ENCODE data around the gene PLA2G5.
"Not testable (repeated sequence)": the region's sequence is repeated elsewhere in the genome, so short reads cannot be mapped to it uniquely, and the experiment has no call there.

PLA2G5 gene

GRCh38 chr1:20123722-20124455 lies 53.9 kb downstream of the PLA2G5 start:
- DNase-seq = no peak

DNA sequence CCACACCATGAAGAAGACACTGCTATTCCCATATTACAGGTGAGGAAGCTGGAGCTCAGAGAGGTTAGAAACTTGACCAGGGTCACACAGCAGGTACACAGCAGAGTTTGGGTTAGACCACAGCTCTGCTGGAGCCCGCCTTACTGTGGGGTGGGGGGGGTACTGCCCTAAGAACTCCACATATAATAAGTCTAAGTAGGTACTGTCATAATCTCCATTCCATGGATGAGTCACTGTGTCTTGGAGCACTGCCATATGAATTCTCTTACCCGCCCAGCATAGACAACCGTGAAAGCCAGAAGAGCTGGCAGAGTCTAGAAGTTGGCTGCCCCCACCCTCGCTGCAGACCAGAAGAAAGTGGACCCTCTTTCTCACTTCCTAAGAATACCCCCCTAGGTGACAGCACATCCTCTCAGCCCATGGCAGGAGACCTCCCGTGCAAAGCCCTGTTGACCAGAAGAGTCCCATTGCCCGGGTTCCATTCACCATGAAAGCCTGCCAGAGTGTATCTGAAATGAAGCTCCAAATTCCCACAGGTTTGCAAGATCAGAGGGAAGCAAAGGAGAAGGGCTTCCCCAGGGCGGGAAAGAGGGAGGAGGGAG lies 54.6 kb downstream of the PLA2G5 start:
- no peak for DNase-seq

DNA sequence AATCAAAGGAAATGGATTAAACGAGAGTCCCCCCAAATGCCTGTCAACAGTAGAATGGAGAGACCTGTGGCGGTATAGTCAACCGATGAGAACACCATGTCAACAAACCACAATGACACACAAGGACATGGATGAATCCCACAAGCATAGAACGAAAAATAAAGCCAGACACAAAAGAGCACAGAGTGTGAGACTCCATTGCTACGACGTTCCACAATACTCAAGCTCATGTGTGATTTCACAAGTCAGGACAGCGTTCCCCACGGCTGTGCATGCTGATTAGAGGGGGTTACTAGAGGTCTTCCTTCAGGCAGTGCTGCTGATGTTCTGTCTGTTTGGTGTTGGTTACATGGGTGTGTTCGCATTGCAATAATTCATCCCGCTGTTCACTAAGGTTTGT lies 55.1 kb downstream of the PLA2G5 start:
- no peak for DNase-seq

GRCh38 chr1:20126041-20126805 lies 56.2 kb downstream of the PLA2G5 start:
- no peak for DNase-seq

- no peak for DNase-seq
Measured at GRCh38 chr1:20126806-20127440, 56.9 kb downstream of the PLA2G5 start.

- not testable (repeated sequence) for DNase-seq
Measured at GRCh38 chr1:20130518-20130917, 60.5 kb downstream of the PLA2G5 start.

DNA sequence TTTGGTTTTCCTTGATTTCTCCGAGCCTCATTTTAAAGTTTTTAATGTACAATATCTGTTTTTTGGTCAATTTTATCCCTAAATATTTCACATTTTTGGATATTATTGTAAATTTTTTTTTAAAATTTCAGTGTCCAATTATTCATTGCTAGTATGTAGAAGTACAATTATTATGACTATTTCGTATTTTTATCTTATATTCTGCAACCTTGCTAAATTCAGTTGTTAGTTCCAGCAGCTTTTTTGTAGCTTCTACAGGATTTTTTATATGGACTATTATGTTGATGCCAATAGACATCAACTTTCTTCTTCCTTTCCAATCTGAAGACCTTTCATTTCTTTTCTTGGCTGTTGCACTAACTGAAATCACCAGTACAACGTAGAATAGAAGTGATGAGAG lies 65.0 kb downstream of the PLA2G5 start:
- no peak for DNase-seq

- DNase-seq = no peak
Measured at GRCh38 chr1:20136249-20136648, 66.3 kb downstream of the PLA2G5 start.

- DNase-seq = no peak
Measured at GRCh38 chr1:20137055-20137454, 67.1 kb downstream of the PLA2G5 start.

DNA sequence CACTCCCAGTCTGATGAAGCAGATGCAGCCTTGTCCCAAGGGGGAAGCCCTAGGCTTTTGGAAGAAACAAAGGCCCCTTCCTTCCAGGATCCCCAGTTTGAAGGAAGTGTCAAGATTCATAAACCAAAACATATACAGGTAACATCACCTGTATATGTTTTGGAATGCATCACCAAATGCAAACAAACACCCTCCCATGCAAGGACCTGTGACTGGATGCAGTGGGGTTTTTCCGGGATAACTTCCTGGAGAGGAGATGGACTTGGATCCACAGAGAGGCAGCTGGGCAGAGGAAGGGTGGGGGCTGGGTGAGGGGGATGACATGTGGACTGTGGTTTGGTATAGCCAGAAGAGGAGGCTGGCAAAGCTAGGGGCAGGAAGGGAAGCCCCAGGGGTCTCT lies 67.6 kb downstream of the PLA2G5 start:
- no peak for DNase-seq

- DNase-seq = no peak
Measured at GRCh38 chr1:20138346-20138745, 68.4 kb downstream of the PLA2G5 start.

- no peak for DNase-seq
Measured at GRCh38 chr1:20138961-20139550, 69.1 kb downstream of the PLA2G5 start, which contains the start of gene PLA2G2F. Gene PLA2G2F, plus strand, starts transcription at chr1:20139323. Its CDS starts 105 bp downstream, at chr1:20139428.

DNA sequence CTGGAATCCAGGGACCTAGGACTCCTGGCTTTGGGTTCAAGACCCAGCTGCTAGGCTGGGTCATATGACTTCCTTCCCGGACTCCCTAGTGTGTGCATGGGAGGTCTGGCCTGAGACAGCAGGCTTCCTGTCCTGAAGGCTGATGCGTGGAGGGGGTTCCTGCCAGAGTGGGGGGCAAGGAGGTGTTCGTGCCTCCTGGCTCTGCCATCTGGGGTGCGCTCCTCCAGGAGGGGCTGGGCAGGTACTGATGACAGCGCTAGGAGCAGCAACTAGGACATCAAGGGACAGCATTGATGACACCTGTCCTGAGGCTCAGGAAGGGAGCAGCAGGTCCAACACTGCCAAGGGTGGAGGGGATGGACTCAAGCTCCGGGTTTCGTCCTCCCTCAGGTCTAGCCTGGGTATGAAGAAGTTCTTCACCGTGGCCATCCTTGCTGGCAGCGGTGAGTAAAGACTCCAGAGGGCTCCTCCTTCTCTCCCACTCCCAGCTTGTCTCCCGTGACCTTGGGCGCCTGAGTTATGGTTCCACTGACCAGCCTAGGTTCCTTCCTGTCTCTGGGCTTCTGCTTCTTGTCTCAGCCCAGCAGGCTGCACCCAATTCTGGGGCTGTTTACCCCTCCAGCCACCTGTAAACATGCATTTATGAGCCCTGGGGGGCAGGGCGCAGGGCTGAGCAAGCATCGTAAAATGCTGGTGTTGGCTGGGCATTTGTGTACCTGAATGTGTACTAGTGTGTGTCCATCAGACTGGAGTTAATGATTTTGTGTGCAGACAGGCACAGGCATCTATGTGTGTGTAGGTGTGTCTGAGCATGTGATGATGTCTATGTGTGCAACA lies 70.0 kb downstream of the PLA2G5 start:
- DNase-seq = no peak

GRCh38 chr1:20141001-20141400 lies 71.0 kb downstream of the PLA2G5 start:
- no peak for DNase-seq

- no peak for DNase-seq
Measured at GRCh38 chr1:20141466-20141865, 71.5 kb downstream of the PLA2G5 start.
